ENCODE data around the gene KCNC1.

The KCNC1 gene

GRCh38 chr11:17768547-17768946, 34.0 kb downstream of the KCNC1 start:
- DNase-seq (ENCODE audit: low read depth), result no peak
- H3K4me3 ChIP-seq (ENCODE audit: low read depth, low read length), result no peak overlapping the region
- TF ChIP-seq CTCF (IDR thresholded peaks at IDR 0.05; ENCODE audit: low read depth, low read length, missing control alignments), result no peak

DNA sequence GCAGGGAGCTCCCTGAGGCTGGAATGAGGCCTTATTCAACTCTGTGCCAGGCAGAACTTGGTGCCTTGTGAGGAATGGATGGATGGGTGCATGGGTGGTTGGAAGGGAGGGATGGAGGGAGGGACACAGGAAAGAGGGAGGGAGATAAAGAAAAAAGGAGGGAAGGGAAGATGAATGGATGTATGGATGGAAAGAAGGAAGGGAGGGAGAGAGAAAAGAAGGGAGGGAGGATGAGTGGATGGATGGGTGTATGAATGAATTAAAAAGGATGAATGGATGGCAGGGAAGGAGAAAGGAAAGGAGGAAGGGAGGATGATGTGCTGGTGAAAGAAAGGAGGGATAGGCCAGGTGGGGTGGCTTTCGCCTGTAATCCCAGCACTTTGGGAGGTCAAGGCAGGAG, 34.6 kb downstream of the KCNC1 start:
- no peak overlapping the region for H3K4me3 ChIP-seq (ENCODE audit: low read depth, low read length)
- TF ChIP-seq CTCF (IDR thresholded peaks at IDR 0.05; ENCODE audit: low read depth, low read length, missing control alignments), result no peak
- DNase-seq (ENCODE audit: low read depth), result no peak

DNA sequence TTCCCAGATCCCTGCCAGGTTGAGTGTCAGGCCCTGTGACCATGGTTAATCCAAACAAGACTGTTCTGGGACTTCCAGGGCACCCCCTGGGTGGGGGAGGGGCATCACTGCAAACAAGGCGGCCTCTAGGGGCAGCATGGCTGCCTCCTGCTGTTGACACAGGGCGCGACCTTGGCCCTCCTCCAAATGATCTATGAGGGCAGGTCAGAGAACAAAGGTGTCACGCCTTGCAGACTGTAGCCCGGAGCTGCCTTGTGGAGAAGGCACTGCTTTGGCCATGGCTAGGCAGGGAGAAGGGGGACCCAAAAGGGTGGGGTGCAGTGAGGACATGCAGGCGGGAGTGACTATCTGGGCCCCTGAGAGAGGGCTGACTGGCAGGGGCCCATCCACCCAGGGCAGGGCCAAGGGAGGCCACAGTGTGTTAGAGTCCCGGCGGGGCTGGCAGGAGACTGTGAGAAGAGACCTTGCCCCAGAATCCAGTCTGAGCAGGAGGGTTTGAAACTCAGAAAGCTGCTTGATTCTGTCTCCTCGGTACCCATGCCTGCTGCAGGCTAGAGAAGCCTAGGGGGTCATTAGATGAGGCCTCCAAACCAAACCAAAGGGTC, 35.6 kb downstream of the KCNC1 start:
- H3K4me3 ChIP-seq (ENCODE audit: low read depth, low read length), result no peak overlapping the region
- peak; percentile 53 for TF ChIP-seq CTCF (IDR thresholded peaks at IDR 0.05; ENCODE audit: low read depth, low read length, missing control alignments)
- DNase-seq (ENCODE audit: low read depth), result no peak

- DNase-seq (ENCODE audit: low read depth), result no peak
- H3K4me3 ChIP-seq (ENCODE audit: low read depth, low read length), result no peak overlapping the region
- no peak for TF ChIP-seq CTCF (IDR thresholded peaks at IDR 0.05; ENCODE audit: low read depth, low read length, missing control alignments)
Measured at GRCh38 chr11:17770917-17771316, 36.3 kb downstream of the KCNC1 start.

GRCh38 chr11:17771415-17771814, 36.8 kb downstream of the KCNC1 start:
- no peak for DNase-seq (ENCODE audit: low read depth)

GRCh38 chr11:17771841-17772401, 37.3 kb downstream of the KCNC1 start:
- no peak for TF ChIP-seq CTCF (IDR thresholded peaks at IDR 0.05; ENCODE audit: low read depth, low read length, missing control alignments)
- no peak overlapping the region for H3K4me3 ChIP-seq (ENCODE audit: low read depth, low read length)
- no peak for DNase-seq (ENCODE audit: low read depth)

More at GRCh38 chr11:17771415-17771814, 36.8 kb downstream of the KCNC1 start:
- no peak for TF ChIP-seq CTCF (IDR thresholded peaks at IDR 0.05; ENCODE audit: low read depth, low read length, missing control alignments)
- no peak overlapping the region for H3K4me3 ChIP-seq (ENCODE audit: low read depth, low read length)
